ENCODE measurements around the gene OVCA2.
A peak's percentile ranks its signal among the peaks of the same experiment; 100 is the strongest.

The OVCA2 gene

GRCh38 chr17:2084766-2085647 is 43.2 kb downstream of the OVCA2 start:
- H3K9me3 Mint-ChIP-seq, result no peaks in the 10 kb centered on the region
- no peaks in the 10 kb centered on the region for H3K27me3 Mint-ChIP-seq (ENCODE audit: low read depth)
- H3K4me1 Mint-ChIP-seq, result peaks cover 82% of the 10 kb centered on the region
- H3K36me3 Mint-ChIP-seq (ENCODE audit: low read depth), result peaks cover 22% of the 10 kb centered on the region
- peak overlapping the region; percentile 96 to 98 (median 97) for H3K27ac Mint-ChIP-seq
- H3K4me3 Mint-ChIP-seq, result peak overlapping the region in 2 of 3 experiments; percentile 22 to 35
- TF ChIP-seq CTCF (IDR thresholded peaks at IDR 0.05; ENCODE audit: unreplicated experiment in 3 of 3), result no peak

- H3K4me1 Mint-ChIP-seq, result peaks cover 87% of the 10 kb centered on the region
- no peak for TF ChIP-seq CTCF (IDR thresholded peaks at IDR 0.05; ENCODE audit: unreplicated experiment in 3 of 3)
- no peaks in the 10 kb centered on the region for H3K27me3 Mint-ChIP-seq (ENCODE audit: low read depth)
- peaks cover 22% of the 10 kb centered on the region for H3K36me3 Mint-ChIP-seq (ENCODE audit: low read depth)
- H3K9me3 Mint-ChIP-seq, result no peaks in the 10 kb centered on the region
- H3K27ac Mint-ChIP-seq, result peak overlapping the region; percentile 96 to 98 (median 97)
- no peak overlapping the region for H3K4me3 Mint-ChIP-seq
These were observed 43.8 kb downstream of the OVCA2 start for GRCh38 chr17:2085648-2085949.

GRCh38 chr17:2086306-2086705 is 44.5 kb downstream of the OVCA2 start:
- H3K9me3 Mint-ChIP-seq, result no peaks in the 10 kb centered on the region
- peak overlapping the region; percentile 96 to 98 (median 97) for H3K27ac Mint-ChIP-seq
- H3K4me3 Mint-ChIP-seq, result no peak overlapping the region
- H3K36me3 Mint-ChIP-seq (ENCODE audit: low read depth), result peaks cover 20% of the 10 kb centered on the region
- H3K4me1 Mint-ChIP-seq, result peaks cover 94% of the 10 kb centered on the region
- no peak for TF ChIP-seq CTCF (IDR thresholded peaks at IDR 0.05; ENCODE audit: unreplicated experiment in 3 of 3)
- H3K27me3 Mint-ChIP-seq (ENCODE audit: low read depth), result no peaks in the 10 kb centered on the region

GRCh38 chr17:2087597-2088211 is 45.9 kb downstream of the OVCA2 start:
- Mint-ChIP-seq H3K27ac (peak overlapping the region; percentile 96 to 98 (median 97)), H3K9me3 (no peaks in the 10 kb centered on the region), H3K4me1 (peaks cover 91% of the 10 kb centered on the region), H3K27me3 (ENCODE audit: low read depth) (no peaks in the 10 kb centered on the region), H3K36me3 (ENCODE audit: low read depth) (peaks cover 17% of the 10 kb centered on the region), H3K4me3 (peak overlapping the region in 2 of 3 experiments; percentile 24 to 57)
- no peak for TF ChIP-seq CTCF (IDR thresholded peaks at IDR 0.05; ENCODE audit: unreplicated experiment in 3 of 3)

GRCh38 chr17:2089021-2089422 is 47.2 kb downstream of the OVCA2 start:
- Mint-ChIP-seq H3K9me3 (no peaks in the 10 kb centered on the region), H3K36me3 (ENCODE audit: low read depth) (peaks cover 10% of the 10 kb centered on the region), H3K27ac (peak overlapping the region; percentile 97 to 99 (median 98)), H3K4me3 (peak overlapping the region; percentile 14 to 78 (median 76)), H3K4me1 (peaks cover 77% of the 10 kb centered on the region), H3K27me3 (ENCODE audit: low read depth) (no peaks in the 10 kb centered on the region)
- no peak for TF ChIP-seq CTCF (IDR thresholded peaks at IDR 0.05; ENCODE audit: unreplicated experiment in 3 of 3)
